HCT116 (cell line): ENCODE measurements around the gene RGCC.

Experiments
- CEBPB ChIP-seq: IDR thresholded peaks from 2 replicates; pipeline ENCODE4 v1.6.1; 2012; ENCODE audit warnings: low read depth
- CTCF ChIP-seq, 3 experiments: fragments of 200-600 bp in 1 of 3; sonication (generic) in 1 of 3; IDR thresholded peaks in 2 of 3; conservative IDR thresholded peaks in 1 of 3; 2 replicates each; pipeline ENCODE4 v1.5.1; 2012 to 2017; ENCODE audit warnings: low read depth in 2 of 3, low read length in 2 of 3, antibody characterized with exemption in 1 of 3, borderline replicate concordance in 1 of 3, control low read depth in 1 of 3, mild to moderate bottlenecking in 1 of 3, mixed read lengths in 1 of 3, mixed run types in 1 of 3, moderate library complexity in 1 of 3; ENCODE audit not compliant: insufficient read depth in 1 of 3
- ELF1 ChIP-seq: IDR thresholded peaks from 2 replicates; pipeline ENCODE4 v1.6.1; 2012; ENCODE audit warnings: low read depth, borderline replicate concordance
- EZH2 ChIP-seq: fragments of 200-600 bp; sonication (generic); IDR thresholded peaks from 2 replicates; pipeline ENCODE4 v1.6.1; 2017; ENCODE audit warnings: antibody characterized with exemption, mixed run types
- FOSL1 ChIP-seq: IDR thresholded peaks from 2 replicates; pipeline ENCODE4 v1.6.1; 2012; ENCODE audit warnings: low read depth
- POLR2A ChIP-seq: IDR thresholded peaks from 2 replicates; pipeline ENCODE4 v1.7.0; 2011; ENCODE audit warnings: borderline replicate concordance; ENCODE audit not compliant: insufficient read depth, insufficient read length; ENCODE audit errors: extremely low read depth
- POLR2AphosphoS5 ChIP-seq: IDR thresholded peaks from 2 replicates; pipeline ENCODE4 v1.6.1; 2011; ENCODE audit warnings: mild to moderate bottlenecking, low read depth, low read length, moderate library complexity
- TF ChIP-seq, protein P1 (sequence below): IDR thresholded peaks from 2 replicates; pipeline ENCODE4 v1.6.1; 2012

DNA sequence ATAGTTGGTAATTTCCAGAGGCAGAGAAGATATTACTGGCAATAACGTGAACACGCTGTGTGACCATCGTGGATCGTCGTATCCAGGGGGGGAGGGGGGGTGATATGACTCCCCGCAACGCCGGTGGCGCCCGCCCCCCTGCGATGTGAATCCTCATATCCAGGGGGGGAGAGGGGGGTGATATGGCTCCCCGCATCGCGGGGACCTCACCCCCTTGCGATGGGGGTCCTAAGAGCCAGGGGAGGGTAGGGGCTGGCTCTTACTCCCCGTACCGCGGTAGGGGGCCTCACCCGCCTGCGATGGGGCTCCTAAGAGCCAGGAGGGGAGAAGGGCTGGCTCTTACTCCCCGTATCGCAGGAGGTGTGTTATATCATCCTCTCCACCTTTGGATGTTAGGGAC, 31.3 kb upstream of the RGCC start:
- TF ChIP-seq CEBPB (no peak), EZH2 (no peak), CTCF (IDR thresholded peaks at IDR 0.05 in 2 of 3, conservative IDR thresholded peaks at IDR 0.05 in 1 of 3; ENCODE audit: borderline replicate concordance in 1 of 3, insufficient read depth in 1 of 3, low read depth in 2 of 3, low read length in 2 of 3) (no peak), FOSL1 (no peak), POLR2AphosphoS5 (no peak), POLR2A (no peak), ELF1 (no peak)
- TF ChIP-seq, protein P1, sequence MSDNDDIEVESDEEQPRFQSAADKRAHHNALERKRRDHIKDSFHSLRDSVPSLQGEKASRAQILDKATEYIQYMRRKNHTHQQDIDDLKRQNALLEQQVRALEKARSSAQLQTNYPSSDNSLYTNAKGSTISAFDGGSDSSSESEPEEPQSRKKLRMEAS, result no peak
